GM19452 (cell line): ENCODE data around the gene LHFPL6.

Experiments
- ATAC-seq: cut with Tn5 transposase; IDR thresholded peaks from one replicate; pipeline ENCODE4 v1.9.1; 2021; ENCODE audit not compliant: unreplicated experiment

Gene LHFPL6

DNA sequence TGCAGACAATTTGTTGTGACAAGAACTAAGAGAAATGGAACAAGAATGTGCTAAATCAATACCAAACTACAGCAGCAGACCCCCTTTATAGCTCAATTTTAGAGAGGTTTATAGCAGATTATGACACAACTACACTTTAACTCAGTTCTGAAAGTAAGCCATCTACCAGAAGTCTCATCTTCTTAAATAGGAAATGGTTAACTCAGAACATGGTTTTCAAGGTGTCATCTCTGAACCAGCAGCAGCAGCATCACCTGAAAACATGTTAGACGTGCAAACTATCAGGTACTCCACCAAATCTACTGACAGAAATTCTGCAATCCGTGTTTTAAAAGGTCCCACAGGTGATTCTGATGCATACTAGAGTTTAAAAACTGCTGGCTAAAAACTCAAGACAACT lies 6.8 kb downstream of the LHFPL6 start:
- no peak for ATAC-seq

- no peak for ATAC-seq
Observed at GRCh38 chr13:39590466-39591036, 12.4 kb downstream of the LHFPL6 start.

GRCh38 chr13:39588384-39588783 lies 14.6 kb downstream of the LHFPL6 start:
- no peak for ATAC-seq

- no peak for ATAC-seq
Observed at GRCh38 chr13:39587939-39588338, 15.1 kb downstream of the LHFPL6 start.

DNA sequence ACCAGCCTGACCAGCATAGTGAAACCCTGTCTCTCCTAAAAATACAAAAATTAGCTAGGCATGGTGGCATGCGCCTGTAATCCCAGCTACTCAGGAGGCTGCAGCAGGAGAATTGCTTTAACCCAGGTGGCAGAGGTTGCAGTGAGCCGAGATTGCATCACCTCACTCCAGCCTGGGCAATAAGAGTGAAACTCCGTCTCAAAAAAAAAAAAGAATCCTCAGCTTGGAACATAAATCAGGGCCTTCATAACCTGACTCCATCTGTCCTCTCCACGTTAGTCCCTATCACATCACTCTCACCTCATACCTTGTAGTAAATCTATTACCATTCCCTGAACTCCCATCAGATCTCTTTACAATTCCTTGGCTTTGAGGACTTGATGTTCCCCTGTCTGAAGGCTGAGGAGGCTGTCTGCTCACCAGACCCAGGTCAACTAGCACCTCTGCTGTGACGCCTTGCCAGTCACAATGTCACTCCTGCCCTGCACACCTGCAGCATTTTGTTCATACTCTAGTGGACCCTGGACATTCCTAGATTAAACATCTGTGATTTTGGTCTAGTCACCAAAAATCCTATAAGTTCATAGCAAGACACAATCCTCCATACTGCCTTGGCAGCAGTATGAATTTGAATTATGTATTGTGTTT lies 15.9 kb downstream of the LHFPL6 start:
- ATAC-seq = no peak

GRCh38 chr13:39586151-39586550 lies 16.8 kb downstream of the LHFPL6 start:
- no peak for ATAC-seq

DNA sequence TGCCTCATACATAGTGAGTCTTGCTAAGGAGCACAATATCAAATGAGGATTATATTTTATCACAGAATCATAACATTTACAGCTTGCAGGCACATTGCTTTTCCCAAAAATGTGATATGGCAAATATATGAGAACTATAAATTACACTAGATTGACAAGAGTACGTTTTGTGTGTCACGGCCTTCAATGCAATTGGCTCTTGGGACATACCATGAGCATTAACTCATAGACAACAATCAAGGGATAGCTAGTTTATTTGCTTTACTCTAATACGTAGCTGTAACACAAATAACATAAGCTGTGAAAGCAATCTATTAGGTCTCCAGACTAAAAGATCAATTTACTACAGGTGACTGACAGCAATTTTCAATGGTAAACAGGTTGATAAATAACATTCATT lies 17.8 kb downstream of the LHFPL6 start:
- ATAC-seq = no peak

GRCh38 chr13:39580881-39581575 lies 22.0 kb downstream of the LHFPL6 start:
- ATAC-seq = no peak

GRCh38 chr13:39578821-39579291 lies 24.1 kb downstream of the LHFPL6 start:
- ATAC-seq = no peak

GRCh38 chr13:39577838-39578491 lies 25.0 kb downstream of the LHFPL6 start:
- ATAC-seq = no peak

DNA sequence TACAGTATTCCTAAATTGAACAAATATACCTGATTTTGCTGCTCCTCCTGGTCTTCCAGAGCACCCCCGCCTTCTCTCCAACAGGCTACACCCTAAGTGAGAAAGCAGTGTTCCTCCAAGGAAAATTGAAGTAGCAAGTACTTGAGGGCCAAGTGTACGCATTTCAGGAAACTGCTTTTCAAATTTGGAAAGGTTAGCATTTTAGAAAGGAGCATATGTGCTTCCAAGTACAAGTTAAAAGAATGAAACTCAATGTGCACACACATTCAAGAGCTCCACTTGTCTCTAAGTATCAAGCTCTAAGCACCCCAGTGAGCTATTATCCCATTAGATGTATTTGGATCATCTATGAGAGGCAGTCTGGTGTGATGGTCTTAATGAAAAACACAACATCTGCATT lies 25.8 kb downstream of the LHFPL6 start:
- no peak for ATAC-seq

GRCh38 chr13:39575641-39576238 lies 27.3 kb downstream of the LHFPL6 start:
- ATAC-seq = no peak

DNA sequence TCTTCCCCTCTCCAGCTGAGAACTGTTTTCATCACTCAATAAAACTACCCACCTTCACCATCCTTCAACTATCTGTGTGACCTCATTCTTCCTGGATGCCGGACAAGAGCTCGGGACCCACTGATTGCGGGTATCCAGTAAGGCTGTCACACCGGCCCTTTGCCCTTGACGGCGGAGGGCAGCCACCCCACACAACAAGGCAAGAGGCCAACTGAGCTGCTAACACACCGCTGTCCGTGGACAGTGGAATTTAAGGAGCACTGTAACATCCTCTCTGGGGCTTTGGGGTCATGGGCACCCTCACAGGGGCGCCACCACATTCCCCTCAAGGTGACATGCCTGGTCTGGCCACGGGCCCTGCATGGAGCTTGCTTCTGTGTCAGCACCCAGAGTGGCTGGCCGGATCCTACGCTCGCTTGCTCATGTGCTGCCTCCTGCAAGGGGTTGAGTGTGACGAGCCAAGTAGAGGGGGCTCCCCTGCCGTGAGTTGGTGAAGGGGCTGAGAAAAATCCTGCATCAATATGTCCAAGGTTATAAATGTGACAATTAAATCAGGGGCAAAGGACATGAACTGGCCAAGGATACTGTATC lies 31.4 kb downstream of the LHFPL6 start:
- ATAC-seq = no peak

DNA sequence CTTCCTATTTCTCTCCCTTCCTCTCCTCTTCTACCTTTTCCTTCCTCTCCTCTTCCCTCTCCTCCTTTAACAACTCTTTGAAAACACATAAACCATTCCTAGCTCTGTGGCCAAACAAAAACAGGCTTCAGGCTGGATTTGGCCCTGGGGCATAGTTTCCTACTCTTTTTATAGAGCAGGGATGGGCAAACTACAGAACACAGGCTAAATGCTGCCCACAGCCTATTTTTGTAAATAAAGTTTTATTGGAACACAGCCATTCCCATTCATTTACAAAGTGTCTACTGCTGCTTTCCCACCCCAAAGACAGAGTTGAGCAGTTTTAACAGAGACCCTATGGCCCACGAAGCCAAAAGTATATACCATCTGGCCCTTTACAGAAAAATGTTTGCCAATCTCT lies 35.4 kb downstream of the LHFPL6 start:
- no peak for ATAC-seq

DNA sequence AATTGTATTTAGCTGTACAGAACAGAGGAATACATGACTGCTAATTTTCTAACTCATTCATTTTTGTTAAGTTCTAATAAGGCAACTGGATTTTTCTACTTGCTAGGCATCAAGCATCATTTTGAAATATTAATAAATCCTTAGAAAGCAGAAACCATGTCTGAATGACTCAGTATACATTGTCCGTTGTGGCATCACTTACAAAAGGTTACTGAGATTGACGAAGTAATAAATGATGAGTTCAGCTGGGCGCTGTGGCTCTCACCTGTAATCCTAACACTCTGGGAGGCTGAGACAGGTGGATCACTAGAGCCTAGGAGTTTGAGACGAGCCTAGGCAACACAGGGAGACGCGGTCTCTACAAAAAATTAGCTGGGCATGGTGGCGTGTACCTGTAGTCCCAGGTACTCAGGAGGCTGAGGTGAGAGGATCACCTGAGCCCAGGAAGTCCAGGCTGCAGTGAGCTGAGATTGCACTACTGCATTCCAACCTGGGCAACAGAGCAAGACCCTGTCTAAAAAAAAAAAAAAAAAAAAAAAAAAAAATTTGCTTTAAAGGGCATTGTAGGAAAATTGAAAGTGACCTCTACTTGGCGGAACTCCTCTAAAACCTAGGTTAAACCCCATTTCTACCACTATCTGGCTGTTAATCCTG lies 36.6 kb downstream of the LHFPL6 start:
- no peak for ATAC-seq

GRCh38 chr13:39565036-39565949 lies 37.7 kb downstream of the LHFPL6 start:
- ATAC-seq = no peak

DNA sequence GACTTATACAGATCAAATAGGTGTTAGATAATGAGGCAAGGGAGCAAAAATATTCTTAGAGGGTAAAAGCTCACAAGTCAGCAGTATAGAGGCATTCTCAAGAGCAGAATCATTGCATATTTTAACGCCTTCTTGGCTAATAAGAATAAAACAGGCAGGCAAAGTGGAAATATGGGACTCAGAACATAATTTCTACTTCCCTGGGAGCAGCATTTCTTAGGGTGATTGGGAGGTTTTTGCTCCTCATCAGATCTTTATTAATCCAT lies 39.6 kb downstream of the LHFPL6 start:
- no peak for ATAC-seq

DNA sequence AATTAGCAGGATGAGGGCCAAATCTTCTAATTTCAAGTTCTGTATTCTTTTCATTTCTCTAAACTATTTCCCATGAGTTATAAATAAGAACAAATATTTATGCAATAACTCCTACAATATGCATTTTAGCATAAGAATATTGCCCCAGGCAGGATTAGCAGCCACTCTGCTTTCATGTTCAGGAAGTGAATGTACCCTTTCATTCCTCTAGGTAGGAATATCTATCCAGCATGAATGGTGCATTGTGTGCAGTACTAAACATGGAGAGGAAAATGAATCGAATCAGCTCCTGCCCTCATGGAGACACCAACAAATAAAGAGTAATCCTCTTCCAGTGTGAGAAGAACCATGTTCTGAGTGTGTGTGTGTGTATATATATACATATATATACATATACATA lies 41.0 kb downstream of the LHFPL6 start:
- no peak for ATAC-seq

DNA sequence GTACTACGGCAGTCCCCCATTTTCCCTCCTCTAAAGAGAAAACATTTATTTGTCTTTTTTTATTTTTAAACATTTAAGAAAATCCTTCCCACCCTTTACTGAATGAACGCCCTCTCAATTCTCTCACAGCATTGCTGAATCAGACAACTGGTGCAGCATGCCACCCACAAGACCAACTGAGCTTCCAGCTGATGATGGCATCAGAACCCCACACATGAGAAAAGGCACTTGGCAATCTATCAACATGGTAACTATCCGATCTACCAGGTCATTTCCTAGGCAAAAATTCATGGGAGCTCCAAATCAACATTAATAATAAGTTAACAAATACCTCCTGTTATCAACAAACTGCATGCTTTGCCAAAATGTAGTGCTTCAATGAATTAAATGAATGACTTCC lies 43.1 kb downstream of the LHFPL6 start:
- ATAC-seq = no peak
